Endothelial cell of umbilical vein (primary cell): ENCODE measurements around the gene PRPF8. TPM values are rescaled to one million over a fixed set of nuclear protein-coding genes. Genes with fewer than 3 reads are reported as not detected.

Experiments used
- BruUV-seq: library from RNA; stranded (reverse); fragments of 400-500 nt; replicated peaks from 2 replicates; lab custom pipeline; 2021; lab: Mats Ljungman, UMichigan
- CTCF ChIA-PET: fragments of 300-600, 350-600 bp; sonication (Branson Sonifier 250); formaldehyde crosslinking; loops from one replicate; lab custom pipeline; 2021; ENCODE audit warnings: antibody characterized with exemption, inconsistent platforms; lab: Charles Lee
- POLR2A ChIA-PET: fragments of 300-600, 350-600 bp; sonication (Branson Sonifier 250); formaldehyde crosslinking; loops from one replicate; lab custom pipeline; 2021; ENCODE audit warnings: antibody characterized with exemption, inconsistent platforms; lab: Charles Lee
- DNase-seq: peaks from one replicate; pipeline ENCODE4 v3.0.0-alpha.2; 2011; ENCODE audit warnings: low read depth, low spot score
- FAIRE-seq: peaks from 2 replicates; lab custom pipeline; 2011; peaks lifted over from hg19 to GRCh38; lab: Jason Lieb, UNC
- H2AFZ ChIP-seq: 2 replicates; pipeline ENCODE4 v1.6.0; 2012; ENCODE audit warnings: low read depth, low read length, control low read depth, inconsistent platforms
- H3K27ac ChIP-seq: 2 replicates; pipeline ENCODE4 v1.5.1; 2011; ENCODE audit warnings: low read depth, mild to moderate bottlenecking, control low read depth, low read length, moderate library complexity; ENCODE audit not compliant: insufficient read depth
- H3K27me3 ChIP-seq, 2 experiments: 2 replicates each; pipeline versions ENCODE4 v1.6.0 to v1.6.1; 2011; ENCODE audit warnings: low read length in 2 of 2, mixed read lengths in 1 of 2; ENCODE audit not compliant: control insufficient read depth in 2 of 2, insufficient read depth in 2 of 2
- H3K36me3 ChIP-seq, 2 experiments: 2 replicates in 1 of 2; 3 replicates in 1 of 2; pipeline ENCODE4 v1.5.1; 2011; ENCODE audit warnings: low read length in 2 of 2, mild to moderate bottlenecking in 1 of 2, moderate library complexity in 1 of 2; ENCODE audit not compliant: control insufficient read depth in 2 of 2, insufficient read depth in 2 of 2; ENCODE audit errors: extremely low read depth in 1 of 2
- H3K4me1 ChIP-seq: 3 replicates; pipeline ENCODE4 v1.5.1; 2011; ENCODE audit warnings: mild to moderate bottlenecking, low read length; ENCODE audit not compliant: control insufficient read depth, insufficient read depth; ENCODE audit errors: extremely low read depth
- H3K4me2 ChIP-seq: 2 replicates; pipeline ENCODE4 v1.6.1; 2011; ENCODE audit warnings: low read length, control low read depth, mixed read lengths; ENCODE audit not compliant: insufficient read depth
- H3K4me3 ChIP-seq, 3 experiments: fragments of 200-600 bp in 1 of 3; sonication (generic), shearing (Covaris generic) in 1 of 3; replicated peaks in 1 of 3; 2 replicates each; pipeline ENCODE4 v1.5.1; 2011 to 2016; ENCODE audit warnings: control low read depth in 3 of 3, low read length in 3 of 3, mild to moderate bottlenecking in 2 of 3, inconsistent platforms in 1 of 3, low read depth in 1 of 3, moderate library complexity in 1 of 3; ENCODE audit not compliant: insufficient read depth in 1 of 3
- H3K79me2 ChIP-seq: 2 replicates; pipeline ENCODE4 v1.6.0; 2012; ENCODE audit warnings: low read length, inconsistent platforms; ENCODE audit not compliant: control insufficient read depth, insufficient read depth
- H3K9ac ChIP-seq: replicated peaks from 2 replicates; pipeline ENCODE3; 2011; ENCODE audit warnings: low read length, control low read depth; ENCODE audit not compliant: insufficient read depth; ENCODE audit errors: extremely low read depth
- H3K9me1 ChIP-seq: replicated peaks from 3 replicates; pipeline ENCODE4 v1.6.0; 2011; ENCODE audit warnings: mild to moderate bottlenecking, low read length; ENCODE audit not compliant: control insufficient read depth, insufficient read depth; ENCODE audit errors: extremely low read depth
- H3K9me3 ChIP-seq: replicated peaks from 2 replicates; pipeline ENCODE4 v1.5.1; 2012; ENCODE audit warnings: low read length, inconsistent platforms; ENCODE audit not compliant: control insufficient read depth, insufficient read depth
- H4K20me1 ChIP-seq: replicated peaks from 2 replicates; pipeline ENCODE3; 2011; ENCODE audit warnings: mild to moderate bottlenecking, low read length; ENCODE audit not compliant: control insufficient read depth, insufficient read depth; ENCODE audit errors: extremely low read depth
- FOS ChIP-seq: IDR thresholded peaks from 2 replicates; pipeline ENCODE4 v1.6.1; 2011; ENCODE audit warnings: mild to moderate bottlenecking, low read length, moderate library complexity, borderline replicate concordance; ENCODE audit not compliant: insufficient read depth
- POLR2A ChIP-seq: IDR thresholded peaks from 2 replicates; pipeline ENCODE4 v1.6.1; 2012; ENCODE audit warnings: low read depth, mild to moderate bottlenecking, control low read depth, low read length
- POLR2AphosphoS5 ChIP-seq: IDR thresholded peaks from 2 replicates; pipeline ENCODE4 v1.6.1; 2012; ENCODE audit warnings: low read depth, mild to moderate bottlenecking, control low read depth, low read length, moderate library complexity; ENCODE audit not compliant: insufficient read depth
- dilution Hi-C: fragments of 300-500 bp; cut with MboI; formaldehyde crosslinking; loops from one replicate; pipeline ENCODE4 v1.15.0; 2019; ENCODE audit warnings: low sequenced_read_pairs; ENCODE audit not compliant: extremely low pct_ligation_motif_present
- intact Hi-C: fragments of 100-400 bp; cut with micrococcal nuclease; formaldehyde crosslinking; loops from one replicate; pipeline ENCODE4 v1.10.0; 2022
- polyA plus RNA-seq, 4 experiments: library from polyadenylated mRNA; depleted of rRNA in 3 of 4; stranded (reverse) in 3 of 4; unstranded in 1 of 4; fragments of >200 nt; gene quantifications; 2 replicates each; pipeline versions ENCODE4 v1.2.1 to v1.2.3, GENCODE V29; 2011 to 2012; ENCODE audit warnings: missing spikeins in 1 of 4
- total RNA-seq: library from RNA; stranded (reverse); gene quantifications from 2 replicates; pipeline ENCODE4 v1.2.3, GENCODE V29; 2021
- TF ChIP-seq, protein P1 (sequence below): IDR thresholded peaks from 2 replicates; pipeline ENCODE4 v1.6.1; 2011; ENCODE audit not compliant: insufficient read depth, insufficient read length
- TF ChIP-seq, protein P2 (sequence below), 2 donors: IDR thresholded peaks; 1 replicate in 1 of 2; 2 replicates in 1 of 2; pipeline ENCODE4 v1.5.1; 2011; ENCODE audit warnings: low read length in 2 of 2, mild to moderate bottlenecking in 2 of 2, moderate library complexity in 2 of 2, control low read depth in 1 of 2, inconsistent platforms in 1 of 2, low read depth in 1 of 2; ENCODE audit not compliant: insufficient read depth in 1 of 2; ENCODE audit errors: extremely low read depth in 1 of 2

Gene PRPF8
- total and polyA plus RNA-seq, 2 donors (not counting 3 experiments of a cell fraction or from before 2014, with no cell fraction given): 215 to 301 TPM

DNA sequence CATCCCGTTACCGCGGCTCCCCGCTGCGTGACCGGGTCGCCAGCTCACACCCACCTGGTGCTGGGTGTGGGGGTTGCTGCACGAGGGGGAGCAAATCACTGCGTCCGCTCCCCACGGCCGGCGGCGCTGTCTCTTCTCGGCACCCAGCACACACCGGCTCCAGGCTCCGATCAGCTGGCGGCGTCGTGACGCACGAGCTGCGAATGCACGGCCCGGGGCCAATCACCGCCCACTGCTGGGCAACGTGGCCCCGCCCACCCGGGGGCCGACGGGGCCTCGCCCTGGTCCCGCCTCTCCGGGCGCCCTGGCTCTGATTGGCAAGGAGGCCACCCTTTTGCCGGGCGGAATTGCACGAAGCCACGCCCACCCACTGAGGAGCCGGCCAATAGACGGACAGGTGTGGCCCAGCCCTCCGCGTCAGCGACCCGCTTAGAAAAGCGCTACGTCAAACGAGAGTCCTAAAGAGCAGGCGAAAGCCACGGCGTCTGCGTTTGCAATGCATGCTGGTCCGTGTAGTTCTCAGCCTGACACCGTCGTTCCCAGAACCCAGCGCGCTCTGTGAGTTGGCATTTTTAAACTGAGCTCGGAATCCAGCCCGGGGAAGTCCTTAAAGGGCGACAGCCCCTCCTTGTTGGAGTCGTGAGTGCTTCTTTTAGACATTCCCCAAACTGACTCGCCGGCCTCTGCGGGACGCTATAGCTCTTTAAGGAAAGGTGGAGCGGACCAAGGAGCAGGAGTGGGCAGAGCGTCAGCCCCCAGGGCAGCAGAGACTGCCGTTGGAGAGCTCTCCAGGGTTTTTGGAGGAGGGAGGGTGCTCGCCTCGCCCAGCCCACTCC is 31.6 kb upstream of the PRPF8 start:
- POLR2A ChIA-PET: interaction anchor here (0.6 to 3.4 kb wide), 21 partner anchors 11 to 322 kb away, joined by 3 to 16 read pairs (median 4); partner anchors contain the start of genes PITPNA, RILP and SCARF1
- H4K20me1 ChIP-seq: no peaks in the 10 kb centered on the region
- DNase-seq: peak; percentile 100
- peak; percentile 100 for FAIRE-seq
- peak overlapping the region; percentile 97 for H3K9ac ChIP-seq
- H3K9me1 ChIP-seq: no peaks in the 10 kb centered on the region
- peak overlapping the region; percentile 68 for H3K4me2 ChIP-seq
- intact Hi-C loops (loop anchor here (2.0 to 10.0 kb wide), 6 partner anchors 113 to 676 kb away; partner anchors contain the start of genes DPH1, PITPNA, SGSM2 and SMYD4), dilution Hi-C loops (no loop called here)
- BruUV-seq: TSS peak; percentile 69
- no peaks in the 10 kb centered on the region for H3K9me3 ChIP-seq
- H3K27ac ChIP-seq: peak overlapping the region; percentile 96
- H3K4me1 ChIP-seq: peaks cover 34% of the 10 kb centered on the region
- TF ChIP-seq, protein P1, sequence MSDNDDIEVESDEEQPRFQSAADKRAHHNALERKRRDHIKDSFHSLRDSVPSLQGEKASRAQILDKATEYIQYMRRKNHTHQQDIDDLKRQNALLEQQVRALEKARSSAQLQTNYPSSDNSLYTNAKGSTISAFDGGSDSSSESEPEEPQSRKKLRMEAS: peak; percentile 52
- TF ChIP-seq FOS: no peak
- TF ChIP-seq, protein P2, sequence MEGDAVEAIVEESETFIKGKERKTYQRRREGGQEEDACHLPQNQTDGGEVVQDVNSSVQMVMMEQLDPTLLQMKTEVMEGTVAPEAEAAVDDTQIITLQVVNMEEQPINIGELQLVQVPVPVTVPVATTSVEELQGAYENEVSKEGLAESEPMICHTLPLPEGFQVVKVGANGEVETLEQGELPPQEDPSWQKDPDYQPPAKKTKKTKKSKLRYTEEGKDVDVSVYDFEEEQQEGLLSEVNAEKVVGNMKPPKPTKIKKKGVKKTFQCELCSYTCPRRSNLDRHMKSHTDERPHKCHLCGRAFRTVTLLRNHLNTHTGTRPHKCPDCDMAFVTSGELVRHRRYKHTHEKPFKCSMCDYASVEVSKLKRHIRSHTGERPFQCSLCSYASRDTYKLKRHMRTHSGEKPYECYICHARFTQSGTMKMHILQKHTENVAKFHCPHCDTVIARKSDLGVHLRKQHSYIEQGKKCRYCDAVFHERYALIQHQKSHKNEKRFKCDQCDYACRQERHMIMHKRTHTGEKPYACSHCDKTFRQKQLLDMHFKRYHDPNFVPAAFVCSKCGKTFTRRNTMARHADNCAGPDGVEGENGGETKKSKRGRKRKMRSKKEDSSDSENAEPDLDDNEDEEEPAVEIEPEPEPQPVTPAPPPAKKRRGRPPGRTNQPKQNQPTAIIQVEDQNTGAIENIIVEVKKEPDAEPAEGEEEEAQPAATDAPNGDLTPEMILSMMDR (IDR thresholded peaks at IDR 0.05; ENCODE audit: extremely low read depth in 1 of 2, insufficient read depth in 1 of 2, low read depth in 1 of 2, low read length in 2 of 2): no peak
- TF ChIP-seq POLR2AphosphoS5: peak; percentile 99
- peak; percentile 99 for TF ChIP-seq POLR2A
- CTCF ChIA-PET: interaction anchor here (1.1 to 12.8 kb wide), 10 partner anchors 13 to 351 kb away, joined by 3 to 262 read pairs (median 4); partner anchors contain the start of gene PITPNA
- peak overlapping the region; percentile 72 to 97 (median 76) for H3K4me3 ChIP-seq
- peaks cover 19 to 20% of the 10 kb centered on the region in 2 experiments for H3K36me3 ChIP-seq
- no peak overlapping the region for H2AFZ ChIP-seq
- H3K79me2 ChIP-seq: peaks cover 39% of the 10 kb centered on the region
- H3K27me3 ChIP-seq: no peaks in the 10 kb centered on the region
